GM18909 (cell line): ENCODE measurements around the gene ARNT2.

ENCODE experiments used
- ATAC-seq: cut with Tn5 transposase; IDR thresholded peaks from one replicate; pipeline ENCODE4 v1.9.1; 2021; ENCODE audit warnings: mild to moderate bottlenecking; ENCODE audit not compliant: unreplicated experiment, poor library complexity

ARNT2 gene

GRCh38 chr15:80547264-80547663 lies 143.1 kb downstream of the ARNT2 start:
- no peak for ATAC-seq

DNA sequence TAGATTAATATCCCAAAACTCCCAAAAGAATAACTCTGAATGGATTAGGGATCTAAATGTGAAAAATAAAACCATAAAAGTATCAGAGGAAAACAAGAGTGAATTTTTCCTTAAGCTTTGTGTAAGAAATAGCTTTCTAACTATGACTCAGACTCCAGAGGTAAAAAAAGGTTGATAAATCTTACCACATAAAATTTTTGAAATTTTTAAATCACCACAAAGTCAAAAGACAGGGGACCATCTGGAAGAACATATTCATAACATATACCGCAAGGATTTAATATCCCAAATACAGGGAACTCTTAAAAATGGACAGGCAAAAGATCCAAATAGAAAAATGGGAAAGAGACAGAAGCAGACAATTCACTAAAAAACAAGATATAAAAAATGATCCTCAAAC lies 145.0 kb downstream of the ARNT2 start:
- no peak for ATAC-seq

DNA sequence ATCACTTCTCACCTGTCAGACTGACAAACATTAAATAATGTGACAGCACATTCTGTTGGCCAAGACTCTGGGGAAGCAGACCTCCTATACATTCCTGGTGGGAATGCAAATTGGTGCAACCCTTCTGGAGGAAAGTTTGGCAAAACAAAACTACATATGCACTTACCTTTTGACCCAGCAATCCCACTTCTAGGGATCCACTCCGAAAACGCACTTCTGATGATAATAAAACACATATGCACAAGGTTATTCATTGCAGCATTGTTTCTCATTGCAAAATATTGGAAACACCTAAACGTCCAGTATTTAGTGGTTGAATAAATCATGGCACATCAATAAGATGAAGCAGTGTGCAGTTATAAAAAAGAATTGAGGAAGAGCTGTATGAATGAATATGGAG lies 145.5 kb downstream of the ARNT2 start:
- no peak for ATAC-seq

DNA sequence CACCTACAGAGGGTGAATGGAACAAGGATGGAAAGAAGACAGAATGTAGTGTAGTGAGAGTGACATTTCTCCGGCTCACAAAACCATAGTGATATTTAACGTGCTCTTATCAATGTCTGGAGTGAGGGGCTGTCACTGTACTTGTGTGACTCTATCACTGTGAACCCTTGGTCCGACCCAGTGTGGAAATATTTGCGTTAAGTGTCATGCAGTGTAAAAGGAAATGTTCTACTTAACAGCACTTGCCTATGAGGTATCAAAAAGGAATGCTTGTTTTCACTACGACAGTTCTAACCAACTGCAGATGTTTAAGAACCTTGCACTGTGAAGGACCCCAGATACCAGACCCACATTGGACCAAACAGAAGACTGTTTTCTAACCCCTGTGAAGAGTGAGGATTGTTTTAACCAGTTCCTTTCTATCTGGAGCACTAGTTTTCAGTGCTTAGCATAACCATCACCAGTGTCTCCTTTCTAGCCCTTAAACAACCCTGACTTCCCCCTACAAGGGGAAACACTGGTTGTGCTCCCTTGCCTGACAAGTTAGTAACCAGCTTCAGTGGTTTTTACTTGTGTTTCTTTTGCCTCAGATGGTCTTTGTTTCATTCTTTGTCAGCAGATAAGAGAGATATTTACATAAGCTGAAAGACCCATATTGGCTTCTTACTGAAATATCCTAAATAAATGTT lies 146.2 kb downstream of the ARNT2 start:
- ATAC-seq = no peak

DNA sequence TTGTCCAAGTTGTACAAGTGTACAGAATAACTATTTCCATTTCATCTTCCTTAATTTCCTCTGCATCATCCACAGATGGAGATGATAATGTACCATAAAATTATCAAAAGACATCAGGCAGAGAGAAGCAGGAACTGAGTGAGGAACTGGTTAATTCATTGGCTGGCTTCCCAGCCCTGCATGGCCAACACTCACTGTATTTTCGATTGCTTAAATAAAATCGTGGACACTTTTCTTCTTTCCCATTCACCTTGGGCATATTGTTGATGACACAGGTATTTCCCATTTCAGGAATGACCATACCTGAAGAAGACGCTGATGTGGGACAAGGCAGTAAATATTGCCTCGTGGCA lies 146.7 kb downstream of the ARNT2 start:
- ATAC-seq = no peak

- no peak for ATAC-seq
Observed at GRCh38 chr15:80551348-80551747, 147.2 kb downstream of the ARNT2 start.

DNA sequence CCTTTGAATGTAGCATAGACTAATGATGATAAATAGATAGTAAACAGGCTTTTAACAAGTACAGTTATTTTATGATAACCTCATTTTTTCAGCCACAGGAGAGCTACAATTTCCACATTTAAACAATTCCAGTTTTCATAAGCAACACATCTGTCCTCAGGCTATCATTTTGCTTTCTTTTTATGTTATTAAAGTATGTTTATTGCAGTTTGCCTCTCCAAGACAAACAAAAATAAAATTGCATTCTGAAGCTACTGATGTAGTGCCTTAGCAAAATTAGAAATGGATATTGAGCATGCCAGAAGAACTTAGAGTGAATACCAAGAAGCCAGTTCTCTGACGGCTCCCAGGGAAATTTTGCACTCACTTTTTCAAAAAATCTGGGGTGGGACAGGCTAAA lies 150.4 kb downstream of the ARNT2 start:
- ATAC-seq = no peak

DNA sequence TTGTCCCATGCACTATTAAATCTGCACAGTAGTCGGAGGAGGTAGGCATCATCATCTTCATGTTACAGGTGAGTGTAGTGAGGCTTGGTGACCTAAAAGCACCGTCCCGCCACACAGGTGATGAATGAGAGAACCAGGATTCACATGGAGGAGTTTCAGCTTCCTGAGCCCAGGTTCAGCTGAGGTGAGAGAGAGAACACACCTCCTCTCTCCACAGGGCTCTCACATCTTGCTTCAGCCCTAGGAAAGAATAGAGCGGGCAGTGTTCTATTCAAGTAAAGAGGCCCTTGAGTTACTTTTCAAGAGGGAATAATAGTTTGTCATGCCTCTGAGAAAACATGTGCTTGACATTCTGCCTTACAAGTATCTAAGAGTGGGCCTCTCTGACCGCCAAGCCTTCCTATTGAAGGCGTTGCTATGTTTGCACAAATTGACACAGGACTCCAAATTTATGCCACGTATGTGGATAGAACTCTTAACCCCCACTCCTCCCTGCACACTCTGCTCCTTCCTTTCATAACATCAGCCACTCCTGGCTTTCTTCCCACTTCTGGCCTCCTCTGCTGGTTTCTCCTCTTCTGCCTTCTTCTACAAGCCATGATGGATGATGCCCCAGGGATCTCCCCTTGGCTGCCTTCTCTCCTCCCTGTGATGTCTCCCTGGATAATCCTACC lies 152.6 kb downstream of the ARNT2 start:
- no peak for ATAC-seq

GRCh38 chr15:80557441-80558234 lies 153.5 kb downstream of the ARNT2 start:
- no peak for ATAC-seq

GRCh38 chr15:80558631-80559319 lies 154.6 kb downstream of the ARNT2 start:
- no peak for ATAC-seq

GRCh38 chr15:80559320-80559693 lies 155.1 kb downstream of the ARNT2 start:
- no peak for ATAC-seq

DNA sequence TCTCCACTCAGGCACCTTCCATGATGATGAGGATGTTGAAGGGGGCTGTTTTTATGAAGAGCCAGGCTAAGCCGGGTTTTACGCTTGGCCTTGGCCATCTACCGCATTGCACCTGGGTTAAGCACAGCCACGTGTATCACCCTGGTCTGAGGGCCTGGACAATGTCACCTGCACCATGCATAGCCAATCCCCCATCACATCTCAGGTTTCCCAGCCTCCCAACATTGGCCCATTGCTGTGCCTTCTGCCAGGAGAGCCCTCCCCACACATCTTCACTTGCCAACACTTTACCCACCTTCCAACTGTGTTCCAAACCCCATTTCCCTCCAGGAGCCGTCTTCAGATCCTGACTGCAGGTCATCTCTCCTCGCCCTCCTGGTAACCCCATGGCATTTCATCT lies 155.6 kb downstream of the ARNT2 start:
- no peak for ATAC-seq

GRCh38 chr15:80560601-80561400 lies 156.6 kb downstream of the ARNT2 start:
- no peak for ATAC-seq

DNA sequence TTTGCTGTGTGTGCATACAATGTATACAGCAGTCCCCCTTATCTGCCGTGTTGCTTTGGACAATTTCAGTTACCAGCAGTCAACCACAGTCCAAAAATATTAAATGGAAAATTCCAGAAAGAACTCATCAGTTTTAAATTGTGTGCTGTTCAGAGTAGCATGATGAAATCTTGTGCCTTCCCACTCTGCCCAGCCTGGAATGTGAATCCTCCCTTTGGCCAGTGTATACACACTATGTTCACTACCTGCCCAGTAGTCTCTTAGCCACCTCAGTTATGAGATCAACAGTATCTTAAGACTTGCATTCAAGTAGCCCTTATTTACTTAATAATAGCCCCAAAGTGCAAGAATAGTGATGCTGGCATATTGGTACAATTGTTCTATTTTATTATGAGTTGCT lies 157.3 kb downstream of the ARNT2 start:
- ATAC-seq = no peak

GRCh38 chr15:80562033-80562432 lies 157.9 kb downstream of the ARNT2 start:
- no peak for ATAC-seq

DNA sequence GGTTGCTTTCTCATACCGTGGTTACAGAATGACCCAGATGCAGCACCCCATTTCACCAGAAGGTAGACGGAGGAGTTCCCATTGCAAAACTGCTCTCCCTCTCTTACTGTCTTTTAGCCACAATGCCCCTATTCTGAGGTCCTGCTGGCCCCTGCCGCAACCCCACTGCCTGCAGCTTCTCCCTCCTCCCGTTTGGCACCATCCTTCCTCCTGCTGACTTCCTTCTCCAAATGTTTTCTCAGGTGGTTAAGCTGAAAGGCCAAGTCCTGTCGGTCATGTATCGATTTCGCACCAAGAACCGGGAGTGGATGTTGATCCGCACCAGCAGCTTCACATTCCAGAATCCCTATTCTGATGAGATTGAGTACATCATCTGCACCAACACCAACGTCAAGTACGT lies 158.7 kb downstream of the ARNT2 start:
- ATAC-seq = no peak

GRCh38 chr15:80563372-80563997 lies 159.3 kb downstream of the ARNT2 start:
- no peak for ATAC-seq

GRCh38 chr15:80564056-80564455 lies 159.9 kb downstream of the ARNT2 start:
- ATAC-seq = no peak

DNA sequence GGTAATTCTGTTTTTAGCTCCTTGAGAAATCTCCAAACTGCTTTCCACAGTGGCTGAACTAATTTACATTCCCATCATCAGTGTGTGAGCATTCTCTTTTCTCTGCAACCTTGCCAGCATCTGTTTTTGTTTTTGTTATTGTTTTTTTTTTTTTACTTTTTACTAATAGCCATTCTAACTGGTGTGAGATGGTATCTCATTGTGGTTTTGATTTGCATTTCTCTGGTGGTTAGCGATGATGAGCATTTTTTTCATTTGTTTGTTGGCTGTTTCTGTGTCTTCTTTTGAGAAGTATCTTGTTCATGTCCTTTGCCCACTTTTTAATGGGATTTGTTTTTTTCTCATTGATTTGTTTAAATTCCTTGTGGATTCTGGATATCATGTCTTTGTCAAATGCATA lies 161.2 kb downstream of the ARNT2 start:
- no peak for ATAC-seq

- ATAC-seq = no peak
Observed at GRCh38 chr15:80565988-80566387, 161.8 kb downstream of the ARNT2 start.
